K562 (cell line): Measurements from ENCODE around the gene UBE2G2. TPM values are rescaled to one million over a fixed set of nuclear protein-coding genes. Genes with fewer than 3 reads are reported as not detected.
A peak's percentile ranks its signal among the peaks of the same experiment; 100 is the strongest.

Experiments used
- ARID4B ChIP-seq: sonication (generic); formaldehyde crosslinking; IDR thresholded peaks from 2 replicates; pipeline ENCODE4 v1.8.0; 2022; ENCODE audit warnings: mild to moderate bottlenecking, missing genetic modification reagents
- ATF6 ChIP-seq: sonication (generic); formaldehyde crosslinking; IDR thresholded peaks from 2 replicates; pipeline ENCODE4 v1.4.0; 2020; ENCODE audit warnings: mild to moderate bottlenecking, missing genetic modification reagents
- BCLAF1 ChIP-seq, 2 experiments: fragments of 450-650 bp in 1 of 2; IDR thresholded peaks; 2 replicates each; pipeline ENCODE4 v1.6.1; 2011 to 2017; ENCODE audit warnings: low read depth in 2 of 2, antibody characterized with exemption in 1 of 2, borderline replicate concordance in 1 of 2, low read length in 1 of 2, mild to moderate bottlenecking in 1 of 2, mixed read lengths in 1 of 2; ENCODE audit not compliant: control insufficient read depth in 1 of 2
- BHLHE40 ChIP-seq: IDR thresholded peaks from 2 replicates; pipeline ENCODE4 v1.6.1; 2011; ENCODE audit warnings: low read length, improper control_type of control experiment
- CEBPB ChIP-seq: fragments of 450-650 bp; IDR thresholded peaks from 2 replicates; pipeline ENCODE4 v1.6.1; 2016; ENCODE audit warnings: missing genetic modification characterization, missing compliant biosample characterization
- ESRRA ChIP-seq: fragments of 450-650 bp; IDR thresholded peaks from 2 replicates; pipeline ENCODE4 v1.6.1; 2014; ENCODE audit warnings: low read depth, mild to moderate bottlenecking, moderate library complexity, borderline replicate concordance
- HNRNPK ChIP-seq: fragments of 200-400 bp; formaldehyde crosslinking; IDR thresholded peaks from one replicate; pipeline ENCODE4 v1.6.1; 2018; ENCODE audit warnings: mild to moderate bottlenecking, low read depth, low read length; ENCODE audit not compliant: poor library complexity, severe bottlenecking
- IFI16 ChIP-seq: fragments of 250-450 bp; sonication (Bioruptor Pico); IDR thresholded peaks from 2 replicates; pipeline ENCODE4 v2.1.2; 2022; ENCODE audit warnings: mild to moderate bottlenecking, inconsistent platforms
- MYNN ChIP-seq, 2 experiments: sonication (generic); formaldehyde crosslinking in 1 of 2; IDR thresholded peaks; 2 replicates each; pipeline versions ENCODE4 v1.5.0 to v1.6.1; 2016 to 2020; ENCODE audit warnings: antibody characterized with exemption in 1 of 2, missing genetic modification reagents in 1 of 2
- PHTF2 ChIP-seq: fragments of 250-450 bp; sonication (Bioruptor Pico); IDR thresholded peaks from 2 replicates; pipeline ENCODE4 v1.5.0; 2021; ENCODE audit warnings: mild to moderate bottlenecking
- PTTG1 ChIP-seq: fragments of 450-650 bp; IDR thresholded peaks from 2 replicates; pipeline ENCODE4 v1.6.1; 2016; ENCODE audit warnings: low read depth, mild to moderate bottlenecking, missing genetic modification characterization, missing compliant biosample characterization
- SMARCC2 ChIP-seq: fragments of 450-650 bp; IDR thresholded peaks from 2 replicates; pipeline ENCODE4 v1.6.1; 2017; ENCODE audit warnings: antibody characterized with exemption, moderate library complexity, mild to moderate bottlenecking, low read depth
- SREBF2 ChIP-seq: sonication (generic); formaldehyde crosslinking; IDR thresholded peaks from 2 replicates; pipeline ENCODE4 v1.4.0; 2020; ENCODE audit warnings: mild to moderate bottlenecking, missing genetic modification reagents
- TAF7 ChIP-seq: fragments of 450-650 bp; IDR thresholded peaks from 2 replicates; pipeline ENCODE4 v1.6.1; 2016; ENCODE audit warnings: missing genetic modification characterization, missing compliant biosample characterization
- TRIM24 ChIP-seq, 2 experiments: fragments of 450-650 bp; IDR thresholded peaks; 2 replicates each; pipeline ENCODE4 v1.6.1; 2016
- ZKSCAN8 ChIP-seq: fragments of 200-800 bp; sonication (Bioruptor generic); IDR thresholded peaks from 2 replicates; pipeline ENCODE4 v1.6.1; 2016; ENCODE audit warnings: missing genetic modification characterization, missing compliant biosample characterization
- ZNF316 ChIP-seq: fragments of 450-650 bp; IDR thresholded peaks from 2 replicates; pipeline ENCODE4 v1.6.1; 2016
- ZNF41 ChIP-seq: fragments of 250-450 bp; sonication (Bioruptor Pico); conservative IDR thresholded peaks from 2 replicates; pipeline ENCODE4 v1.4.0; 2020; ENCODE audit warnings: mild to moderate bottlenecking
- polyA plus RNA-seq, 8 experiments: library from polyadenylated mRNA; depleted of rRNA in 4 of 8; stranded (reverse) in 5 of 8; unstranded in 3 of 8; fragments of >200 nt; fragmentation: Nextera tagmentation in 2 of 8; fragmentation: Illumina TruSeq in 1 of 8; extraction: Ambion mirVana in 2 of 8; extraction: Trizol in 1 of 8; gene quantifications; 2 replicates each; pipeline versions ENCODE4 v1.2.1 to v1.2.3, GENCODE V29; 2011 to 2014; ENCODE audit warnings: inconsistent platforms in 1 of 8, missing spikeins in 1 of 8
- total RNA-seq, 7 experiments: library from RNA; depleted of rRNA in 6 of 7; stranded (reverse); fragments of >200 nt in 6 of 7; fragmentation: Illumina TruSeq in 2 of 7; extraction: Trizol in 2 of 7; gene quantifications; 2 replicates each; pipeline versions ENCODE4 v1.2.1 to v1.2.3, GENCODE V29; 2011 to 2021; ENCODE audit warnings: low replicate concordance in 1 of 7

UBE2G2 gene
- total and polyA plus RNA-seq, 9 of the 15 experiments (the other 6 are each of a cell fraction or from before 2014, with no cell fraction given) = 47.5 to 225 (median 140) TPM

- no peak for TF ChIP-seq ARID4B (CRISPR knock-in tag)
- TF ChIP-seq ZNF41 (CRISPR knock-in tag) = peak; percentile 77
- no peak for TF ChIP-seq SMARCC2
- TF ChIP-seq SREBF2 (CRISPR knock-in tag) = no peak
- peak; percentile 91 for TF ChIP-seq PTTG1
- peak in 1 of 2 experiments; percentile 19; a peak in 1 of 4 replicates for TF ChIP-seq TRIM24 (IDR thresholded peaks at IDR 0.05)
- TF ChIP-seq BCLAF1 (IDR thresholded peaks at IDR 0.05; ENCODE audit: borderline replicate concordance in 1 of 2, control insufficient read depth in 1 of 2, low read depth in 2 of 2, low read length in 1 of 2) = no peak
- no peak for TF ChIP-seq HNRNPK
- peak; percentile 52; the same call in 1 of the 2 replicates for TF ChIP-seq CEBPB
- 0 out of 2 replicates have a peak, but pooled peaks have one; percentile 45 for TF ChIP-seq ZKSCAN8 (CRISPR knock-in tag)
- 0 out of 2 replicates have a peak, but pooled peaks have one; percentile 33 for TF ChIP-seq IFI16 (CRISPR knock-in tag)
- peak; percentile 17; the same call in 1 of the 2 replicates for TF ChIP-seq MYNN (IDR thresholded peaks at IDR 0.05)
- TF ChIP-seq MYNN (CRISPR knock-in tag; IDR thresholded peaks at IDR 0.05) = no peak
- no peak for TF ChIP-seq PHTF2 (CRISPR knock-in tag)
- TF ChIP-seq BHLHE40 = peak; percentile 49; the same call in 1 of the 2 replicates
- TF ChIP-seq TAF7 = peak; percentile 62
- peak; percentile 31; the same call in 1 of the 2 replicates for TF ChIP-seq ESRRA
- no peak for TF ChIP-seq ZNF316
- no peak for TF ChIP-seq ATF6 (CRISPR knock-in tag)
These were observed 44.0 kb upstream of the UBE2G2 start (continued) for GRCh38 chr21:44845418-44846223.
